Esophagus squamous epithelium (tissue), 4 donors: ENCODE data around the gene NRAS.
"Not testable (repeated sequence)": the region's sequence is repeated elsewhere in the genome, so short reads cannot be mapped to it uniquely, and the experiment has no call there.

ENCODE experiments used
- CTCF ChIP-seq, 6 experiments: fragments of 450-650 bp in 4 of 6; fragments of 200-600 bp in 2 of 6; sonication (generic) in 2 of 6; IDR thresholded peaks; one replicate each; pipeline ENCODE4 v1.5.1; 2016 to 2019; ENCODE audit warnings: antibody characterized with exemption in 6 of 6, mild to moderate bottlenecking in 4 of 6, moderate library complexity in 4 of 6
- POLR2A ChIP-seq, 4 donors: fragments of 450-650 bp; IDR thresholded peaks; one replicate each; pipeline ENCODE4 v1.6.1; 2017; ENCODE audit warnings: antibody characterized with exemption in 4 of 4, mild to moderate bottlenecking in 4 of 4, moderate library complexity in 3 of 4

GRCh38 chr1:114753702-114754101, 37.1 kb upstream of the NRAS start:
- not testable (repeated sequence) for TF ChIP-seq CTCF, POLR2A (IDR thresholded peaks at IDR 0.05)
